ENCODE measurements around the gene KRT39.

GRCh38 chr17:40910441-40910841 lies 56.3 kb downstream of the KRT39 start:
- TF ChIP-seq EZH2 (IDR thresholded peaks at IDR 0.05; ENCODE audit: low read depth, low read length, severe bottlenecking) (no peak), POLR2AphosphoS5 (IDR thresholded peaks at IDR 0.05; ENCODE audit: low read depth, low read length) (no peak), CTCF (IDR thresholded peaks at IDR 0.05; ENCODE audit: control extremely low read depth in 1 of 3, insufficient read depth in 1 of 3, low read depth in 1 of 3, low read length in 3 of 3) (no peak), TEAD4 (IDR thresholded peaks at IDR 0.05; ENCODE audit: low read depth, low read length) (no peak), SP1 (IDR thresholded peaks at IDR 0.05; ENCODE audit: low read depth, low read length) (no peak)
